HG03354 (cell line): Measurements from ENCODE around the gene KIAA1755.

Experiments
- ATAC-seq: cut with Tn5 transposase; IDR thresholded peaks from one replicate; pipeline ENCODE4 v1.9.1; 2021; ENCODE audit warnings: mild to moderate bottlenecking; ENCODE audit not compliant: unreplicated experiment, poor library complexity, severe bottlenecking

The KIAA1755 gene

DNA sequence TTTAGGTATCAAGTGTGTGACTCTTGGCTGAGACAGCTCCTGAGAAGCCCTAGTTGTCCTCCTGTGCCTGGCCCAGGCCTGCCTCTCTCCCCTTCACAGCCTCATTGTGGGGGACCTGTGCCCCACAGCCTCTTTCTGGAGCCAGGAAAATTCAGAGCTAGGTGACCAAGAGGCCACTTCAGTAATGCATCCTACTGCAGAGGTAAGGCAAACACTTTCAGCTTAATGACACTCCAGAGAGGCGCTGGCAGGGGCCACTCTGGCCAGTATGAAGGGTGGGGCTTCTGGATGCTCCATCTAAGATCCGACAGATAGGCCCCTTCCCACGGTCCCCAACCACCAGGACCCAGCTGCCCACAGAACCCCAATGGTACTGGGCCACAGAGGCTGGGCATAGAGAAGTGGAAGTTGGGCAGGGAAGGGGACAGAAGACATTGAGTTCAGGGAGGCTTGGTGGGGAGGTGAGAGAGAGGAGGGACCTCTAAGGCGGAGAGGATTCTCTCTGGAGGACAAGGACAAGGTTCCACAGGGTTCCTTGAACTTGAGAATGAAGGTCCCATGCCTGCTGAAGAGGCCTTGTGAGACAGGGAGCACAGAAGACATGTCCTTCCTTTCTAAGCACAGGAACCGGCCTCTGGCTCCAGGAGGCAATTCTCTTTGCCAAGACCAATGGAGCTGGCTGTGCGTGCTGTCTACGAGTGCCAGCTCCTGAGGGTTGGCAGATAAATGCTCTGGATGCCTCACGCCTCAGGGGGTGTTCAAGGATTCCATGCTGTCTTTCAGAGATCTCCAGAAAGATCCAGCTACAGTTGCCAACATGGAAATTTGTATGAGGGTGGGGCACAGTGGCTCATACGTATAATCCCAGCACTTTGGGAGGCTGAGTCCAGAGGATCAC is 49.1 kb downstream of the KIAA1755 start:
- no peak for ATAC-seq

DNA sequence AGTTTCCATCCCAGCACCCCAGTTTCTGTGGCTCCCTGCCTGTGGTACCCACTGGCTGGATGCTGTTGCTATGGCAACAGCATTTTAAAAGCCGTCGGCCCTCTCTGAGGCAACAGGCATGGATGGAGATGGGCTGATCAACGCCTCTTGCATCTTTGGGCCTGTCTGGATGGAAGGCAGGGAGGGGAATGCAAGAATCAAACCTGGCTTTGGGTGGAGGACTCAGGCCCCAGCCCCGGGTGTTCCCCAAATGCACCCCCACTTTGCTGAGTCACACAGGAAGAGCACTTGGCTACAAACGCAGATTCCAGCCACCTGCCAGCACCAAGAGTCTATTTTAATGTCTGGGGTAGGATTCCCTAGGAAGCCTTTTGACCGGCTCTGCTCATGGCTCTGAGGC is 49.8 kb downstream of the KIAA1755 start:
- no peak for ATAC-seq

DNA sequence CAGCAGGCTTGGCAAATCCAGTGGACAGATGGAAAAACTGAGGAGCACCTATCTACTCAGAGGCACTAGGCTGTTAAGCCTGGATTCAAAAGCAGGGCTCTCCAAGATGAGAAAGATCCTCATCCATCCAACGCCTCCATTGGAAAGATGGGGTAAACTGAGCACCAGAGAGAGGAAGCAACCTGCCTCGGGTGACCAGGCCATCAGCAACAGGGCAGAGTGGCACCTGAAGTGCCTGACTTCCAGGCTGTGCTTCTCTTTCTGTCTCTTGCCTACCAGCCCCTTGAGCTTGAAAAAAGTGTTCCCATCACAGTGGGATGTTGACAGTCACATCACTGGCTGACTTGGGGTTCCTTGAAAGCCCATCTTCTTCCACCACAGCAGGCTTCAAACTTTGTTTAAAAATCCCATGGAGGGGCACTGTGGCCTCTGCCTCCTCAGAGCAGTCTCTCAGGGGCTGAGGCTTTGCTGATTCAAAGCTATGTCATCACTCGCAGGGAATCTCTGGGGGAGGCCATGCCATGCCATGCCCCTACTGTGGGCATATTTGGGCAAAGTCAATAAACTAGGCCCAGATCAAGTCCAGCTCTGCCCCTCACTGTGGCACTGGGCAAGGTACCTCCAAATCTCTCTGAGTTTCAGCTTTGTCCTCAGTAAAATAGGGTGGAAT is 50.7 kb downstream of the KIAA1755 start:
- ATAC-seq: no peak

DNA sequence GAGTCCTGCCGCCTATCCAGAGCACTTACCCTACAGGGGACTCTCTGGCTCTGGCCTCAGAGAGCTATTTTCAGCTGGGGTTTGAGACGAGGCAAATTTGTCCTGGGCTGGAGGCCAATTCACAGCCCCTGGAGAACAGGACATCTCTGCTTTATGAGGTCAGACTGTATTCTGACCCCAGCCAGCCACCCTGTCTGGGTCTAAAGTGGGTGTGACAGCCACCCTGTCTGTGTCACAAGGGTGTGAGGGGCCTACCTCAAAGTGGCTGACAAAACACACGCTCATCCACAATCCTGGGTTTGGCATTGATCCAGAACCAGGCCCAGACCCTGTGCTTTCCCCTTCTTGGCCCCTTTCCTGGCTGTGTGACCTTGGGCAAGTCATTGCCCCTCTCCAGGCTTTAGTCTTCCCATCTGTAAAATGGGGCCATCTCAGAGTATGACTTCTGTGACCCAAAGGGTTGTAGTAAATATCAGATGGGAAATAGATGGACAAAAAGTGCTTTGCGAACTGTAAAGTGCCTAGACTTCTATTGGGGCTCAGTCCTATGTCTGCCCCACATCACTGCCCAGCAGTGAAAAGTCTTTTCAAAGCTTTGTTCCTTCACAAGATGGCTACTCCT is 51.4 kb downstream of the KIAA1755 start:
- ATAC-seq: no peak

DNA sequence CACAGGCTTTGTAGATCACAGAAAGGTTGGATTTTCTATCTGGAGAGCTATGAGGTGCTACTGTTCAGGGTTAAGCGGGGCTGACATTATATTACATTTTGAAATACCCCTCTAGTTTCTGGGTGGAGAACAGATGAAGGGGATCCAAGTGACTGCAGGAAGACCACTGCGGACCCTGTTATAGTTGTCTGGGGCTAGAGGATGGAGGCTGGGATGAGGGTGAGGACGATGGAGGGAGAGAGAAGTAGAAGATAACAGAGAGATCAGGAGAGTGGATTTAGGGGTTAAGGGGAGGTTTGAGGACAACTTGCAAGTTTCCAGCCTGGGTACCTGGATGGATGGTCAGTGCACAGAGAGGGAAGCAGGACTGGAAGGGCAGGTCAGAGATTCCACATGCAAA is 52.0 kb downstream of the KIAA1755 start:
- no peak for ATAC-seq

DNA sequence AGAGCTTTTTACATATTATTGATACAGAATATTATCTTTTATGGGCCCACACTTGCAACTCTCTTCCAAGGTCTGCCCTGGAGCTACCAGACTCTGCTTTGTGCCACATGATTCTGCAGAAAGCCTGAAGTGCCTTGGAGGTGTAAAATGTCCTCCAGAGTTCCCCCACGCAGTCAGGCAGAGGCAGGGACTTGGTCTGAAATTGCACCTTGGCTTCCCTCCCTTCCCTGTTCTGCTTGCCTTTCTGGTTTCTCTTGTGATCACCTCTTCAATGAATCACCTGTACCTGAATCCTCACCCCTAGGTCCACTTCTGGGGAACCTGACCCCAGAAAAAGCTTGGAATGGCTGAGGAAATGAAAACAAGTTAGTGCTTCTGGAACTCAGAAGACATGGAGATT is 52.4 kb downstream of the KIAA1755 start:
- no peak for ATAC-seq

DNA sequence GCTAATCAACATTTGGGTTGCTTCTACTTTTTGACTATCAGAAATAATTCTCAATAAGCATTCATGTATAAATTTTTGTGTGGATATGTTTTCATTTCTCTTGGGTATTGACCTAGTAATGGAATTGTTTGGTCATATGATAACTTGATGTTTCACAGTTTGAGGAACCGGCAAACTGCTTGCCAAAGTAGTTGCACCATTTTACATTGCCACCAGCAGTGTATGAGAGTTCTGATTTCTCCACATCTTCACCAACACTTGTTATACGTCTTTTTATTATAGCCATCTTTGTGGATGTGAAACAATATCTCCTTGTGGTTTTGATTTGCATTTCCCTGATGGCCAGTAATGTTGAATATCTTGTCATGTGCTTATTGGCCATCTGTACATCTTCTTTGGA is 52.9 kb downstream of the KIAA1755 start:
- ATAC-seq: no peak

DNA sequence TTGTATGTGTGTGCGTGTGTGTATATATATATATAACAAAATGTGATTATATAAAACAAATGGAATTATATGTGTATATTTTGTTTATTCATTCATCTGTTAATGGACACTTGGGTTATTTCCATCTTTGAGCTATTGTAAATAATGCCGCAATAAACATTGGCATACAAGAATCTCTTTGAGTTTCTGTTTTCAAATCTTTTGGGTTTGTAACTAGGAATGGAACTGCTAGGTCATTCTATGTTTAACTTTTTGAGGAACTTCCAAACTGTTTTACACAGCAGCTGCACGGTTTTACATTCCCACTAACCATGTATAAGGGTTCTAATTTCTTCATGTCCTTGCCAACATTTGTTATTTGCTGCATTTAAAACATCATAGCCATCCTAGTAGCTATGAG is 55.5 kb downstream of the KIAA1755 start:
- no peak for ATAC-seq

DNA sequence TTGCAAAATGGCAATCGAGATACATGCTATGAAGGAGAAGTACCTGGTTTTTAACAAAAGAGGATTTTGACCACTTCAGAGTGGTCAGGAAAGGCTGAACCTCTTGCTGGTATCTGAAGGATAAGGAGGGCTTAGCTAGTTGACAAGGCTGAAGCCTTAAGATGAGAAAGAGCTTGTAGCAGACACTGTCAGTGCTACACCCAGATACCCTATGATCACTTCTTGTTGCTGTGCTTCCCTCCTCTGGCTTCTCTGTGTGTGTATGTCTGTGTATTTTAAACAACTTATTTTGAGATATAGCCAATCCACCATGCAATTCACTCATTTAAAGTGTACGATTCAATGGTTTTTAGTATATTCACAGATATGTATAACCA is 56.6 kb downstream of the KIAA1755 start:
- ATAC-seq: no peak

DNA sequence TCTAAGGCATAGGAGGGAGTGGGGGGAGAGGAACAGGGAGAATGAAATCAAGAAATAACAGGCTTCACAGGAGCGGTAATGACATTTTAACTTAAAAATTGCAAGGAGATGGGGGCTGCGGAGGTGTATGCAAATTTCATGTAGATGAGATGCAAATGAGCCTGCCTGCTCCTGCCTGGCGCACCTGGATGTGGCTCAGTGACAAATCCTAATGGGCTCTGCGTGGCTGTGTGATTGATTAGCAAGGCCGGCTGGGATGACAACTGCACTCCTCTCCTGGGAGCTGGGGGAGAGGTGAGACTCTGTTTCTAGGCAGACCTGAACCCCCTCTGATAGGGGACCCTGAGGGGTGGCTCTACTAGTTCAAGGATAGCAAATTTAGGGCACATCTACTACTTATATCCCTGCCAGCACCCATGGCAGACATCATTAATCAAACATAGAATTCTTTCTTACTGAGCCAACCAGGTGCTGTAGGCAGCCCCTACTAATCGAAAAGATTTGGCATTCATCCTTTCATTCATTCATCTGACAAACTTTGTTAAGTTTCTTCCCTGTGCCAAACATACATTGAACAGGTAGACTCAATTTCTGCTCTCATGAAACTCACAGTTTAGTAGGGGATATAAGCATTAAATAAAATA is 57.1 kb downstream of the KIAA1755 start:
- no peak for ATAC-seq

DNA sequence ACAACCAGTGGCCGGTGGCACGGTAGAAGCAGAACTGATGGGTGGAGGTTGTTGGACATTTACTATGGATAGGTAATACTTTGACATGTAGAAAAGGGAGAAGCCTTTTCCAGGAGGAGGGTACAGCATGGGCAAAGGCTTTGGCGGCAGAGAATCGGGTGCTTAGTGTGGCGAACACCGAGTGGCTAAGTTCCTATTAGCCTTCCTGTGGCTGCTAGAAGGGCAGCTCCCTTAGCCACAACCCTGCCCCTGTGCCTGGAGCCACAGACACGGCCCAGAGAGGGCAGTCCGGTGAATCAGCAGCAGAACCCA is 57.6 kb downstream of the KIAA1755 start:
- ATAC-seq: no peak

DNA sequence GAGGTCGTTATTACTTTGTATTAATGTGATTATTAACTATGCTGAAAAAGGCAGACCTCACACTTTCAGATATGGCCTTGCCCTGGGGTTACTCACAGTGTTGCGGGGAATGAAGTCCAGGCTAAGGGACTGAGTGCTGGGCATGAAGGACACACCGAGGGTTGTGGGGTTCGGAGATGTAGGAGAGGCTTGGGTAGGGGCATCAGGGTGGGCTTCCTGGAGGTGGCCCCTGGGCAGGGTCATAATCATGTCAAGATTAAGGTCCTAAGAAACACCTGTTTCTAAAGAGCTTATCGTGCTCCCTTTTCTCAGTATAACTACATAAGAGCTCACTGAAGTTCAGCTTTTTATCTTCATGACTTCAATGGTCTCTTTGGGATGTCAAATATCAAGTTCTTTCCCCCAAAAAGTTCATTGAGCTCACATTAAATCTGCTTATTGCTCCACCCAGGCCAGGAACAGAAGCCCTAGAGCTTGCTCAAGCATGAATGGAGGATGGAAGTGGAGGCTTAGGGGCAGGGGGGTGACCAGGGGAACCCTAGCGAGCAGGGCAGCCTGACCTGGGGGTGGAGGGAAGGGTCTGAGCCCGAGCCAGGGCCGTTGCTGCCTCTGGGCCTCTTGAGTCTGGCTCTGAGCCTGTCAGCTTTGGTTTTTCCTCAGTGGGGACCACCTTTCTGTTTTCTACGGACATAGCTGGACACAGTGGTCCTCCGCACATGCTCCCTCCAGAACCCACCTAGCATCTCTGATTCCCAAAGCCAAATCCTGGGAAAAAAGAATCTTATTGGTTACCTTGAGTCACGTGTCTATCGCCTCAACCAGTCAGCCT is 58.2 kb downstream of the KIAA1755 start:
- no peak for ATAC-seq

DNA sequence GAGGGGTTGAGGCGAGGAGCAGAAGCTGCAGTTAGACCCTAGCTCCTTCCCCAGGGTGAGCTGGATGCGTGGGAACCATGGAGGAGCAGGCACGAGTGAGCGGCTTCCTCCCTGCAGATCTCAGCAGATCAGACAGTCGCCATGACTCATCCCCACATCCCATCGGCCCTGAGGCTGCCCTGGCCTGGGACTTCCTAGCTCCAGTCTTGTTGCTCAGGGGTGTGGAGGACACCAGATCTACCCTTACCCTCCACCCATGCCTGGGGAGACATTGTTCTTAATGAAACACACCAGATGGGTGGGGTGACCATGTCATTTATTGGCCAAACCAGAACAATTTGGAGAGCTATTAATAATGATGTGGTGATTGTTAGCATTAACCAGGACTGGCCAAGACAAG is 59.2 kb downstream of the KIAA1755 start:
- no peak for ATAC-seq

DNA sequence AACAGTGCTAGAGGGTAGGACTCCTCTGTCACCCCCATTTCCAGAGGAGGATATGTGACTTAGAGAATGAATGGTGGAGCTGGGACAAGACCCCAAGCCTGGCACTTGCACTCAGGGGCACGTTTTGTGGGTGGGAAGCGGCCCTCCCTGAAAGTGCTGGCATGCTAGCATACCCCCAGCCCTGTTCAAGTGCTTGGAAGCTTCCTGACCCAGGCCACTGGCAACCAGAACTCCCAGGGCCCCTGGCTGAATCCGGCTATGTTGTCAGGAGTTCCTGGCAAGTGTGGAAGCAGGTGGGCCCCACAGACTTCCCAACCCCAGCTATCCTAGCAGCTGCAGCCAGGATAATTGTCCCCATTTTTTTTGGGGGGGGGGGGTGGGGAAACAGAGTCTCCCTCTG is 59.9 kb downstream of the KIAA1755 start:
- no peak for ATAC-seq

DNA sequence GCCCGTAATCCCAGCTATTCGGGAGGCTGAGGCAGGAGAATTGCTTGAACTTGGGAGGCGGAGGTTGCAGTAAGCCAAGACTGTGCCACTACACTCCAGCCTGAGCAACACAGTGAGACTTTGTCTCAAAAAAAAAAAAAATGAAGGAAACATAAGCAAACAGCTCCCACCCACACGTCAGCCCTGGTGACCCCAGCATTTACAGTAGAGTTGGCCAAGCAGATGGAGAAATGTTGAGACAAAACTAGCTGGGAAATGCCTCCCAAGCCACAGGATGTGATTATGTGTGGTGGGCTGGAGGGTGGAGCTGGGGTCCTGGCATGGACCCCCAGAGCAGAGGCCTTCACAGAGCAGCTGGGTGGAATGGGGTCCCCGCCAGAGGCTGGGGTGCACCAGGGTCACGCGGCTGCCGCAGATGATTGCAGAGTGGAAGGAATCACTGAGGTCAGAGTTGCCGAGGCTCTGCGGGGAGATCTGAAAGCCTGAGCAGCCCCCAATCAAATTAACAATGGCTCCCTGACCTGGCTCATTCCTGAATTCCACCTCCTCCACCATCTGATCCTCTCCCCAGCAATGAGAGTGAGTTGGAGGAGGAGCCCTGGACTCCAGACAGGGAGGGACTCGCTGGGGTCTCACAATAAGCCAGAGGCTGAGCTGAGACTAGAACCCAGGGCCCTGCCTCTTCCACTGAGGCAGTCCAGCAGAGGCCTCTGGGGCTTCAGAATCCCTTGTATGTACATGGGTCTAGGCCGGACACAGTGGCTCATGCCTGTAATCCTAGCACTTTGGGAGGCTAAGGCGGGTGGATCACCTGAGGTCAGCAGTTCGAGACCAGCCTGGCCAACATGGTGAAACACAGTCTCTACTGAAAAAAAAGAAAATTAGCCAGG is 60.8 kb downstream of the KIAA1755 start:
- no peak for ATAC-seq

DNA sequence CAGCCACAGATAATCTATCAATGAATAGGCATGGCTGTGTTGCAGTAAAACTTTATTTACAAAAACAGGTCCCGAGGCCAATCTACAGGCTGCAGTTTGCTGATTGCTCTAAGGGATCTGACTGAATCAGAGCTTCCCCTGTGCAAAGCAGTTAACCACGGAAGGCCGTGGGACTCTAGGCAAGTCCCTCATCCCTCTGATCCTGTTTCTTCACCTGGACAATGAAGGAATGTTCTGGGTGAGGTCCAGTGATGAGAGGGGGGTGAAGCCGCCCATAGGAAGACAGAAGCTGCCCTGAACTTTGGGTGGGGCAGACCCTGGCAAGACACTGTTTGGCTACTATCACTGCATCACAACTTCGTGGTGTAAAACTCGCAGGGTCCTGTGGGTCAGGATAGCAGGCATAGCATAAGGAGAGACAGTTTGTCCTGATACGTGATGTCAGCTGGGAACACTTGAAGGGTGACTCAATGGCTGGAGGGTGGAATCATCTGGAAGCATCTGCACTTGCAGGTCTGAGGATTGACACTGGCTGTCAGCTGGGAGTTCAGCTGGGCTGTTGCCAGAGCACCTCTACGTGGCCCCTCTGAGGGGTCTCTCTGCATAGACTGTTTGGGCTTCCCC is 62.2 kb downstream of the KIAA1755 start:
- ATAC-seq: no peak

DNA sequence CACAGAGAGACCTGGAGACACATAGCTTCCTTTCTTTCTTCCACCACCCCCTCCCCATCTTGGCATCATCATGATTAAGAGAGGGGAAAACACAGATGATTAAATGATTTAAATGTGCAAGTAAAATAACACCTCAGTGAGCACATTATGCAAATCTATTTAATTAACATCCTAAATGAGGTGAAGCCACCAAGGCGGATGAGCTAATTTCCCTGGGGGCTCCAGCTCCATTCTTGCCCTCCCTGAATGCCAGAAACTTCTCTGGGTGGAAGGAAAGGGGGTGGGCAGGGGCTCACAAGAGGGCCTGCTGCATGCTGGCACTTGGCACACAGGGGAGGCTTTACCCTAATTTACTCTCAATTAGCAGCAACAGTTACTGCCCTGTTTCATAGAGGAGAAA is 62.9 kb downstream of the KIAA1755 start:
- ATAC-seq: no peak

DNA sequence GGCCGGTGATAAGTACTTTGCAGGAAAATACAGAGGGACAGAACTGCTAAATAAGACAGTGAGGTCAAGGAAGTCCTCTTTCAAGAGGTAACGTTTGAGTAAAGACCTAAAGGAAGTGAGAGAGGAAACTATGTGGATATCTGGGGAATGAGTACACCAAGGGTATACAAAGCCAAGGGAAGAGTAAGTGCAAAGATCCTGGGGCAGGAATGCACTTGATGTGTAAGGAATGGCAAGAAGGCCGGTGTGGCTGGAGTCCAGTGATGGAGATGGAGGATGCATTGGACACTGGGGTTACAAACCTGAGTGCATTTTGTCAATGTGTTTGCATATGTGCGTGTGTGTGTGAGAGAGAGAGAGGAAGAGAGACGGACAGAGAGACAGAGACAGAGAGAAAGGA is 63.3 kb downstream of the KIAA1755 start:
- ATAC-seq: no peak
